Glutamatergic neuron (in vitro differentiated cells): ENCODE measurements around the gene ACAA1. TPM values are rescaled to one million over a fixed set of nuclear protein-coding genes. Genes with fewer than 3 reads are reported as not detected.
A peak's percentile ranks its signal among the peaks of the same experiment; 100 is the strongest.
"Not testable (repeated sequence)": the region's sequence is repeated elsewhere in the genome, so short reads cannot be mapped to it uniquely, and the experiment has no call there.

Source experiments
- DNase-seq: peaks from one replicate; pipeline ENCODE4 v3.0.0; 2022
- H3K27ac Mint-ChIP-seq: one replicate; pipeline ENCODE4 v1.8.0; 2020; ENCODE audit warnings: mild to moderate bottlenecking, mixed read lengths, inconsistent platforms; ENCODE audit not compliant: unreplicated experiment
- H3K27me3 Mint-ChIP-seq: one replicate; pipeline ENCODE4 v1.8.0; 2020; ENCODE audit warnings: mild to moderate bottlenecking, moderate library complexity, mixed read lengths, inconsistent platforms; ENCODE audit not compliant: unreplicated experiment
- H3K36me3 Mint-ChIP-seq: one replicate; pipeline ENCODE4 v1.8.0; 2020; ENCODE audit warnings: mild to moderate bottlenecking, mixed read lengths, inconsistent platforms; ENCODE audit not compliant: unreplicated experiment
- H3K4me1 Mint-ChIP-seq: one replicate; pipeline ENCODE4 v1.8.0; 2020; ENCODE audit warnings: mild to moderate bottlenecking, low read depth, mixed read lengths, inconsistent platforms; ENCODE audit not compliant: unreplicated experiment
- H3K4me3 Mint-ChIP-seq: one replicate; pipeline ENCODE4 v1.8.0; 2020; ENCODE audit warnings: mild to moderate bottlenecking, mixed read lengths, inconsistent platforms; ENCODE audit not compliant: unreplicated experiment
- H3K9me3 Mint-ChIP-seq: one replicate; pipeline ENCODE4 v1.8.0; 2020; ENCODE audit warnings: mild to moderate bottlenecking, moderate library complexity, mixed read lengths, inconsistent platforms; ENCODE audit not compliant: unreplicated experiment
- CTCF ChIP-seq: fragments of 200-600 bp; sonication (generic); IDR thresholded peaks from one replicate; pipeline ENCODE4 v1.5.0; 2021; ENCODE audit not compliant: partially characterized antibody, unreplicated experiment
- total RNA-seq: library from RNA; stranded (reverse); fragmentation: NEBNext Ultra II Directional; extraction: Animal tissue kit (Norgen Biotek cat#: 25700); gene quantifications from one replicate; pipeline ENCODE4 v1.2.1, GENCODE V29; 2021; ENCODE audit not compliant: unreplicated experiment

The ACAA1 gene
- total RNA-seq, 1 donor from 2014 or later = 89.8 TPM

GRCh38 chr3:38086496-38086895, 50.4 kb downstream of the ACAA1 start:
- peaks cover 16% of the 10 kb centered on the region for H3K9me3 Mint-ChIP-seq
- no peak for TF ChIP-seq CTCF
- no peak overlapping the region for H3K4me3 Mint-ChIP-seq
- no peak overlapping the region for H3K27ac Mint-ChIP-seq
- H3K36me3 Mint-ChIP-seq = peaks cover 16% of the 10 kb centered on the region
- no peaks in the 10 kb centered on the region for H3K4me1 Mint-ChIP-seq
- peaks cover 15% of the 10 kb centered on the region for H3K27me3 Mint-ChIP-seq
- no peak for DNase-seq

DNA sequence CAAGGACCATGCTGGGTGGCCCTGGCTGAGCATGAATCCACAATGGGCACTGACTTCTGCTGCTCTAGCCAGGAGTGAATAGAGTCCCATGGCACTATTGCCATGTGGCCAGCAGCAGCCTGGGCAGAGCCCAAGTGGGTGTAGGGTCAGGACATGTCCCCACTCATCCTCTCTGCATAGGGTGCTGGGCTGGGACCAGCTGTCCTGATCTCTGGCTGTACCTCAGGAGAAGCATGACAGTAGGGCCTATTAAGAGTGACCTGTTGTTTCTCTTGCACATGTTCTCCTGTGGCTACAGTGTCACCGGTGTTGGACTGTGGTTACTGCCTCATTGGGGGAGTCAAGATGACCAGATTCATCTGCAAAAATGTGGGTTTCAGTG, 51.0 kb downstream of the ACAA1 start:
- Mint-ChIP-seq H3K36me3 (peaks cover 16% of the 10 kb centered on the region), H3K4me3 (no peak overlapping the region), H3K27ac (no peak overlapping the region), H3K27me3 (peaks cover 13% of the 10 kb centered on the region), H3K9me3 (peaks cover 16% of the 10 kb centered on the region), H3K4me1 (no peaks in the 10 kb centered on the region)
- TF ChIP-seq CTCF = no peak
- no peak for DNase-seq

- peaks cover 14% of the 10 kb centered on the region for H3K27me3 Mint-ChIP-seq
- DNase-seq = no peak
- TF ChIP-seq CTCF = no peak
- peaks cover 18% of the 10 kb centered on the region for H3K36me3 Mint-ChIP-seq
- H3K9me3 Mint-ChIP-seq = peaks cover 17% of the 10 kb centered on the region
- H3K27ac Mint-ChIP-seq = no peak overlapping the region
- H3K4me3 Mint-ChIP-seq = no peak overlapping the region
- no peaks in the 10 kb centered on the region for H3K4me1 Mint-ChIP-seq
These were observed 51.5 kb downstream of the ACAA1 start for GRCh38 chr3:38085311-38085942.

GRCh38 chr3:38084334-38085310, 52.3 kb downstream of the ACAA1 start:
- H3K27ac Mint-ChIP-seq = peak overlapping the region; percentile 85
- H3K4me1 Mint-ChIP-seq = no peaks in the 10 kb centered on the region
- H3K4me3 Mint-ChIP-seq = peak overlapping the region; percentile 3
- no peak for TF ChIP-seq CTCF
- peaks cover 25% of the 10 kb centered on the region for H3K36me3 Mint-ChIP-seq
- H3K27me3 Mint-ChIP-seq = peaks cover 17% of the 10 kb centered on the region
- peaks cover 20% of the 10 kb centered on the region for H3K9me3 Mint-ChIP-seq
- peak; percentile 43 for DNase-seq

- Mint-ChIP-seq H3K4me3 (no peak overlapping the region), H3K36me3 (peaks cover 26% of the 10 kb centered on the region), H3K27ac (peak overlapping the region; percentile 85), H3K9me3 (peaks cover 20% of the 10 kb centered on the region), H3K27me3 (peaks cover 17% of the 10 kb centered on the region), H3K4me1 (no peaks in the 10 kb centered on the region)
- DNase-seq = no peak
- TF ChIP-seq CTCF = no peak
These were observed 53.0 kb downstream of the ACAA1 start for GRCh38 chr3:38083871-38084333.

DNA sequence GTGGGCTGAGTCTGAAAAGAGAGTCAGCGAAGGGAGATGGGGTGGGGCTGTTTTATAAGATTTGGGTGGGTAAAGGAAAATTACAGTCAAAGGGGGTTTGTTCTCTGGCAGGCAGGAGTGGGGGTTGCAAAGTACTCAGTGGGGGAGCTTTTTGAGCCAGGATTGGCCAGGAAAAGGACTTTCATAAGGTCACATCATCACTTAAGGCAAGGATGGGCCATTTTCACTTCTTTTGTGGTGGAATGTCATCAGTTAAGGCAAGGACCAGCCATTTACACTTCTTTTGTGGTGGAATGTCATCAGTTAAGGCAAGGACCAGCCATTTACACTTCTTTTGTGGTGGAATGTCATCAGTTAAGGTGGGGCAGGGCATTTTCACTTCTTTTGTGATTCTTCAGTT, 53.7 kb downstream of the ACAA1 start:
- Mint-ChIP-seq H3K9me3 (peaks cover 21% of the 10 kb centered on the region), H3K27me3 (peaks cover 17% of the 10 kb centered on the region), H3K36me3 (peaks cover 33% of the 10 kb centered on the region)
- not testable (repeated sequence) for H3K27ac Mint-ChIP-seq, DNase-seq, H3K4me3 Mint-ChIP-seq, H3K4me1 Mint-ChIP-seq

- Mint-ChIP-seq H3K9me3 (peaks cover 21% of the 10 kb centered on the region), H3K27me3 (peaks cover 14% of the 10 kb centered on the region), H3K36me3 (peaks cover 35% of the 10 kb centered on the region)
- not testable (repeated sequence) for H3K27ac Mint-ChIP-seq, DNase-seq, H3K4me1 Mint-ChIP-seq, H3K4me3 Mint-ChIP-seq
These were observed 54.6 kb downstream of the ACAA1 start for GRCh38 chr3:38082296-38082695.
